T-helper 1 cell treated with Interleukin-12 subunit alpha and Interleukin-12 subunit beta and Interleukin-4 antibody, amounts not matched to agents 30 μg/mL and 1 μg/mL, for 36 hours (primary cell): ENCODE data around the gene UXS1.

Experiments
- H3K27ac Mint-ChIP-seq: one replicate; pipeline ENCODE4 v1.8.0; 2021; ENCODE audit warnings: mild to moderate bottlenecking, mixed read lengths
- H3K27me3 Mint-ChIP-seq: one replicate; pipeline ENCODE4 v1.8.0; 2021; ENCODE audit warnings: low read depth, mixed read lengths
- H3K36me3 Mint-ChIP-seq: one replicate; pipeline ENCODE4 v1.8.0; 2021; ENCODE audit warnings: low read depth, mixed read lengths
- H3K4me1 Mint-ChIP-seq: one replicate; pipeline ENCODE4 v1.8.0; 2021; ENCODE audit warnings: low read depth, mixed read lengths
- H3K4me3 Mint-ChIP-seq: one replicate; pipeline ENCODE4 v1.8.0; 2021; ENCODE audit warnings: mild to moderate bottlenecking, moderate library complexity, mixed read lengths
- H3K9me3 Mint-ChIP-seq: one replicate; pipeline ENCODE4 v1.8.0; 2021; ENCODE audit warnings: mixed read lengths

UXS1 gene

DNA sequence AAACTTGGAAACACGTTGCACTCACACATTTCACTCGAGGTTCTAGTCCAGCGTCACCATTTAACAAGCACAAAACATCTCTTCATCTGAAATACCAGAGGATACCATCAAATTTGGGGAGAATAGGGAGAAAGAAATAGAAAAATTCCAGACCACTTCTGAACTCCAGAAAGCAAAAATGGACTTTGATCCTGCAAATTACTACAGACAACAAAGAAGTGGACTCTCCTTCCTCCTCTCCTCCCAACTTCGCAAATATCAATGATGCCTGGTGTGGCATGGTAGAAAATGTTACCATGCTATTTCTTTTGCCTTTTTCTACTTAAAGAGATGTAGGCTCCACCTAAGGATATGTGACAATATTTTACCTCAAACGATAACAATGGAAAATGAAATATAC is 13.5 kb downstream of the UXS1 start:
- H3K4me3 Mint-ChIP-seq = no peak overlapping the region
- H3K36me3 Mint-ChIP-seq = peaks cover 16% of the 10 kb centered on the region
- no peaks in the 10 kb centered on the region for H3K27me3 Mint-ChIP-seq
- H3K4me1 Mint-ChIP-seq = peaks cover 27% of the 10 kb centered on the region
- H3K9me3 Mint-ChIP-seq = no peaks in the 10 kb centered on the region
- no peak overlapping the region for H3K27ac Mint-ChIP-seq

DNA sequence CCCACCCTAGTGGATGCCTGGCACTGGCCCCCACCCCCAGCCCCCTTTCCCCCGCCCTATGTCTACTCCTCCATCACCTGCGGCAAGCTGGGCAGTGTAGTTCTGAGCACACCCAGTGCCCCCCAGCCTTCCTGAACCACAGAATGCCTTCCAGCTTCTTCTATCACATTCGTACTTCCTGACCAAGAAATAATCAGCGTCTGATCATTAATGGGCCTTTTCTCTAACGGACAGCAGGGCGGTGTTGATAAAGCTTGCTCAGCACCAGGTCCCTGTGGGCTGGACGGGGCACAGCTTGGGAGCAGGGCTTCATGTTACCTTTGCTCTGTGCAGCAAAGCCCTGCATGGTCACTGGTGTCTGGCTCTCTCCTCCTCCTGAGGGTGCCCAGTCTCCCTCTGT is 15.4 kb downstream of the UXS1 start:
- Mint-ChIP-seq H3K4me3 (no peak overlapping the region), H3K36me3 (peaks cover 5% of the 10 kb centered on the region), H3K4me1 (peaks cover 17% of the 10 kb centered on the region), H3K9me3 (no peaks in the 10 kb centered on the region), H3K27ac (no peak overlapping the region), H3K27me3 (no peaks in the 10 kb centered on the region)

DNA sequence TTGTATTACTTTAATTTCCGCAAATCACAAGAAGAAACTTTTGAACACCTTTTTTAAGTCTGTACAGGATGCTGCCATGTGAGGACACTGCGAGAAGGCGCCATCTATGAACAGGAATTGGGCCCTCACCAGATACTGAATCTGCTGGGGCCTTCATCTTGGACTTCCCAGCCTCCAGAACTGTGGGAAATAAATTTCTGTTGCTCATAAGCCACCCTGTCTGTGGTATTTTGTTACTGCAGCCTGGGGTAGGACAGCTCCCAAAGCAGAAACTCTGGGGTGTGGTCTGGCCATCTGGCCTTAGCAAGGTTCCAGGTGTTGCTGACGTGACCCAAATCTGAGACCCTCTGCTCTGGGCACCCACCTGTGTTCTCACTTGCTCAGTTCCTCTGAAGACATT is 16.5 kb downstream of the UXS1 start:
- H3K27me3 Mint-ChIP-seq = no peaks in the 10 kb centered on the region
- H3K36me3 Mint-ChIP-seq = peaks cover 5% of the 10 kb centered on the region
- peaks cover 12% of the 10 kb centered on the region for H3K4me1 Mint-ChIP-seq
- H3K9me3 Mint-ChIP-seq = no peaks in the 10 kb centered on the region
- H3K27ac Mint-ChIP-seq = no peak overlapping the region
- no peak overlapping the region for H3K4me3 Mint-ChIP-seq

DNA sequence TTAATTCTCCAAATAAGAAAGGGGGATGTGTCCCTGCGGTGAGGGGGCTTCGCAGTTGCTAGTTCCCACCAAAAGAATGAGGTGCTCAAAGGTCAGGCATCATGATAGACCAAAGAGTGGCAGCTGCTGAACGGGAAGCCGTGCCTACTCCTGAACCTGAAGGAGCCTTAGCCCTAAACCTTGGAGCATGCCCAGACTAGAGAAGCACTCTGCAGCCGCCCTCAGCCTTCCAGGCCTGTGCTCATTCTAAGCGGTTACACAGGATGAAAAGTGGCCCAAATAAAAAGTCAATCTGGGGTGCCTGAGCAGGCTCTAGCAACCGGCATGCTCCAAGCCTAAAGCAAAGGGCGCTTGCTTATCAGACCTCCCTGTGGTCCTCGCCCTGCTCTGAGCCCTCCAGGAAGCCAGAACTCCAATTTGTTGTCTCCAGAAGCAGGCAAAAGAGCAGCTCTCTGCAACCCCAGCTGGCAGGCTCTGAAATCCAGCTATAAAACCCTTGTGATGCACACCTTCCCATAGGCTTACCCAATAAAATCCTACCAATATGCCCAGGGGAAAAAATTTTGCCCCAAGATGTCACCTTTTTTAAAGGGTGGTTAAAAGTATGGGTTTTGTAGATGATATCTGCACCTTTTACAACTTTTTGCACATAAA is 17.5 kb downstream of the UXS1 start:
- H3K9me3 Mint-ChIP-seq = no peaks in the 10 kb centered on the region
- H3K4me1 Mint-ChIP-seq = peaks cover 10% of the 10 kb centered on the region
- no peak overlapping the region for H3K27ac Mint-ChIP-seq

DNA sequence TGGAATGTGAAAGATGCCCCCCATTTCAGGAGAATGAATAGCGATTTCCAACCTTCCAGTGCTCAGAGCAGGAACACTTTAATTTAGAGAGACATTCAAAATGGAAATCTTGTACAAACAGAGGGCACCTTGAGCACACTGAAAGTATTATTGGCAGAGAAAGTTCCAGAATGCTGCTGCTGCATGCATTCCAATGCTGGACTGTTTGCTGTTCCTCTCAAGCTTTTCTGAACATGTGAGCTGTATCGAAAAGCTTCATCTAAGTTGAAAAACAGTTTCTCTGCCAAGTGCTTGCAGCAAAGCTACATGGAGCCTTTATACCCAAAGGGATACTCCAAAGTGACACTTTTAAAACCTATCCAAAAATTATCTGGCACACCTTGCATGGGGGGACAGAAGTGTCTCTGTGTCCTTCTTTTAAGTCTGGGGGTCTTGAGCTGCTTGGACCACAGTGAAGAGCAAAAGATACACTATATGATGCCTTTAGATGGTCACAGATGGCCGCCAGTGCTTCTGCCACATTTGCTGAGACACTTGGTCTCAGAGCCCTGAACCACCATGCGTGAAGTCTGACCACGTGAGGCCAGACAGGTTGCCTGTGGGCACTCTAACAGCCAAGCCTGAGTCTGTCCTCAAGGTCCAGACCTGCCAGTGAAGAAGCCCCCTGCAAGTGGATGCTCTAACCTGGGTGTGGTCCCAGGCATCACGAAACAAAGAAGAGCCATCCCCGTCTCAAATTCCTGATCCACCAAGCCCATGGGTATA is 18.8 kb downstream of the UXS1 start:
- H3K27me3 Mint-ChIP-seq = no peaks in the 10 kb centered on the region
- peaks cover 5% of the 10 kb centered on the region for H3K36me3 Mint-ChIP-seq
- peaks cover 9% of the 10 kb centered on the region for H3K4me1 Mint-ChIP-seq
- H3K27ac Mint-ChIP-seq = peak overlapping the region; percentile 6
- H3K9me3 Mint-ChIP-seq = no peaks in the 10 kb centered on the region
- H3K4me3 Mint-ChIP-seq = no peak overlapping the region

More for the DNA sequence above, 17.5 kb downstream of the UXS1 start:
- Mint-ChIP-seq H3K4me3 (no peak overlapping the region), H3K27me3 (no peaks in the 10 kb centered on the region), H3K36me3 (peaks cover 5% of the 10 kb centered on the region)

DNA sequence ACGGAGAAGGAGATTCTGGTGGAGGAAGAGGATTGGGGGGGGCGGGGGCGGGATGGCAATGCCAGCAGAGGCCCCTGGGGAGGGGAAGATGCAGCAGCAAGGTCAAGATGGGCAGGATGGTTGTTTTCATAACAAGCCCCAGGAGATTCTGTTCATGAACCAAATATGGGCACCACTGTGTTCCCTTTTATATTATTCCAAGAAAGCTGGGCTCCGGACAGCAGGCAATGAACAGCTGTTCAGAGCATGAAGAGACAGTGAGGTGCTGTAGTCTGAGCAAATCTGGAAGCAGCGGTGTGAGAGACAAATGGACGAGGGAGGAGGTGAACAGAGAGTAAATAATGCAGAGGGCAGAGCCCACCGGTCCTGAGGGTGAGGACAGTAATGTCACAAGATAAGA is 20.0 kb downstream of the UXS1 start:
- Mint-ChIP-seq H3K36me3 (peaks cover 6% of the 10 kb centered on the region), H3K27me3 (no peaks in the 10 kb centered on the region)

DNA sequence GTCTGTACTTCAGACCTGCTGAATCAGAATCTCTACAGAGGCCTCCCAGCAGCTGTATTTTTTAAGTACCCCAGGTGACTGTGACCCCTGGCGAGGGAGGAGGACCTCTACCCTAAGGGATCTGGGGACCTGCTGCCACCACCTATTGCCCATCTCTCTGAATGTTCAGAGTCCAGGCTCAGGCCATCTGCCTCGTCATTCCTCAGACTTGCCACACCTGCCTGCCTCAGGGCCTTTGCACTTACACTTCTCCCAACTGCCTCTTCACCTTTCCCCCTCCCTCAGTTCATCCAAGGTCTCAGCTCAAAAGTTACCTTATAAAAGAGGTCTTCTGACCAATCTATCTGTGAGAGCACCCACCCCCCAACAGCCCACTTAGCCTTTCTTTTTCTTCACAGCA is 21.5 kb downstream of the UXS1 start:
- Mint-ChIP-seq H3K27me3 (no peaks in the 10 kb centered on the region), H3K9me3 (no peaks in the 10 kb centered on the region), H3K4me3 (no peak overlapping the region), H3K4me1 (peaks cover 9% of the 10 kb centered on the region), H3K36me3 (peaks cover 3% of the 10 kb centered on the region), H3K27ac (no peak overlapping the region)

More for the DNA sequence above, 20.0 kb downstream of the UXS1 start:
- H3K4me1 Mint-ChIP-seq = peaks cover 9% of the 10 kb centered on the region
- H3K4me3 Mint-ChIP-seq = no peak overlapping the region
- H3K9me3 Mint-ChIP-seq = no peaks in the 10 kb centered on the region
- no peak overlapping the region for H3K27ac Mint-ChIP-seq

DNA sequence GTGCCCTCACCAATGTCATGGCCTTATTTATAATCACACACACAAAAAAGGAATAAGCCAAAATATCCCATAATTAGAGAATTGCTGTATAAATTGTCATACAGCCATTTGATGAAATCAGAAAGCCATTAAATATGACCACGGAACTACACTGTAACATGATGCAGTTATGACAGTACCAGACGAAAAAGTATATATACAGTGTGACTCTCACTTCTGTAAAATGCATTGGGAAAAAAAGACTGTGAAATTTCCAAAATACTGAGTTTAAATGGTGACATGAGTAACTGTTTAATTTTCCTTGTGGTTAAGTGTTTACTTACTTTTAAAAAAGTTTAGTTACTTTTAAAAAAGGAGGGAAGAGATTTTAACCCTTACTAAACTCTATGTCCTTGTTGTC is 25.4 kb downstream of the UXS1 start:
- H3K9me3 Mint-ChIP-seq = no peaks in the 10 kb centered on the region
- no peak overlapping the region for H3K4me3 Mint-ChIP-seq
- H3K4me1 Mint-ChIP-seq = peaks cover 20% of the 10 kb centered on the region
- H3K27ac Mint-ChIP-seq = no peak overlapping the region
- peaks cover 18% of the 10 kb centered on the region for H3K36me3 Mint-ChIP-seq
- no peaks in the 10 kb centered on the region for H3K27me3 Mint-ChIP-seq

DNA sequence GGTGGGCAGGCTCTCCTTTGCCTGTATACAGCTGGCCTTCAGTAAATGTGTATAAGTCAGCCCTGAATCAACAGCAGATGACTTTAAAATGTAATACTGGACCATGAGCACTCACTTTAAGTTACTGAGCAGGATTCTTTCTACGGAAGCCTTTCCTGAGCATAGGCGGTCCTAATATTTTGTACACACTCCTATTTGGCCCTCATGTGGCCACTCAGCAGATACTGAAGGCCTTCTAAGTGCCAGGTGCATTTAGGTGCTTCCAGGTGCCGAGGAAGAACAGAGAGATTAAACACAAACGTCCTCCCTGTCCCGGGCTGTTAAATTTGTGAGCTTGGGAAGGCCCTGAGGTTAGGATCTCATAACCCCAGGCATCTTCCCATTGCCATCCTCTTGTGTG is 27.0 kb downstream of the UXS1 start:
- Mint-ChIP-seq H3K4me3 (no peak overlapping the region), H3K27me3 (no peaks in the 10 kb centered on the region), H3K36me3 (peaks cover 25% of the 10 kb centered on the region), H3K9me3 (no peaks in the 10 kb centered on the region), H3K27ac (no peak overlapping the region), H3K4me1 (peaks cover 23% of the 10 kb centered on the region)

DNA sequence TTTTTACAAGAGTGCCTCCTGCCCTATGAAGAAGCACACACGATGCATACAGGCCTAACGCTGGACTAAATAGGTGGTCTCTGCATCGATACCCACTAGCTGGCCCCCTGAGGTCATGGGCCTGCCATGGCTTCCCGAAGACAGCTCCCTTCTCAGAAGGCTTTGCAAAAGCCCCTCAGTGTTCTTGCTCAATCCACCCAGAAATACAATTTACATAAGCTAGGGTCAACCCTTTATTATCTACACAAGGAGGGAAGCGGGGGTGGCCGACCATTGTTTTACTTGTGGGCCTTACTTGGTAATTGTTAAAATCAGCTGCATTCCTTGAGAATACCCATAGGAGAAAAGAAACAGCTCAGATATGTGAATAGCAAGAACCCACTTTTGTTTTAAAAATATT is 28.5 kb downstream of the UXS1 start:
- peaks cover 37% of the 10 kb centered on the region for H3K4me1 Mint-ChIP-seq
- no peaks in the 10 kb centered on the region for H3K9me3 Mint-ChIP-seq
- peaks cover 28% of the 10 kb centered on the region for H3K36me3 Mint-ChIP-seq
- H3K27me3 Mint-ChIP-seq = no peaks in the 10 kb centered on the region
- H3K4me3 Mint-ChIP-seq = no peak overlapping the region
- no peak overlapping the region for H3K27ac Mint-ChIP-seq

DNA sequence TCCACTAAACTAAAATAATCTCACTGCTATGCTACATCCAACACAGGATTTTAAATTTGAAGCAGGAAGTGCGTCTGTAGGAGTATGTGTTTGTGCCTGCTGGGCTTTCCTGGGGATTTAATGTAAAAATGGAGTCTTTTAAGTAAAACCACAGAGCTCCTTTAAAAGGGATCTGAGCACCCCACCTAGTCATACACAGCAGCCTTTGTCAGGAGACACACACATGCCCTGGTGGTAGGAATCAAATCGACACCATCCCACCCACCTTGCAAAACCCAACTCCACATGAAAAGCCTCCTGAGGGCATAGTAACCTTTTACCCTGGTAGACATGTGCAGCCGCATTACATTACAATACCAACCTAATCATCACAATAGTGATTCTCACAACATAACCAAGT is 29.1 kb downstream of the UXS1 start:
- H3K9me3 Mint-ChIP-seq = no peaks in the 10 kb centered on the region
- H3K4me1 Mint-ChIP-seq = peaks cover 42% of the 10 kb centered on the region
- H3K27ac Mint-ChIP-seq = peak overlapping the region; percentile 31
- peaks cover 31% of the 10 kb centered on the region for H3K36me3 Mint-ChIP-seq
- H3K27me3 Mint-ChIP-seq = no peaks in the 10 kb centered on the region
- H3K4me3 Mint-ChIP-seq = no peak overlapping the region

DNA sequence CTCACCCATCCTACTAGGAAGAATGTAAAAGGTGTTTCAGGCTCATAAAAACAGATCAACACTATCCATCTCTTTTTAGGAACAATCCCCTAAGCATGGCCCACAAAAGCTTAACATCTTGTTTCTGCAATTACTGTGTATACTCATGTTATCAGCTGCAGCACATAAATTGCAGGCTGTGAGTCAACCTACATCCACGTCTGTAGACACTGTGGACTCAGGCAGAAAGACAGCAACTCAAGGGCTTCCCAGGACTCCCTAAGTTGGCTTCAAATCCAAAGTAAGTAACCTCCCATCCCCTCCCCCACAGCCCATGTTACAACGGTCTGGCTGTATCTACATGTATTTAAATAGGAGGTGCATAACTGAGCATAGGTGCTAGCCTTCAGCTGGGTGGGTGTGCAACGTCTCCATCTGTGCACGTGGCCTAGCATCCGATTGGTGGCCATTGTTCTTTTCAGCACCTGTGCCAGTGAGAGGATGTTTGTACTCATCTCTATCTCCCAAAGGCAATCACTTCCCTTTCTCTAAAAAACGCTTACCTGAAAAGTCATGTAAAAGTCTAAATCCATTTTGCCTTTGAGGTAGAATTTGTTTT is 30.1 kb downstream of the UXS1 start:
- Mint-ChIP-seq H3K9me3 (no peaks in the 10 kb centered on the region), H3K27me3 (no peaks in the 10 kb centered on the region), H3K4me3 (no peak overlapping the region), H3K36me3 (peaks cover 31% of the 10 kb centered on the region), H3K27ac (peak overlapping the region; percentile 67), H3K4me1 (peaks cover 48% of the 10 kb centered on the region)

DNA sequence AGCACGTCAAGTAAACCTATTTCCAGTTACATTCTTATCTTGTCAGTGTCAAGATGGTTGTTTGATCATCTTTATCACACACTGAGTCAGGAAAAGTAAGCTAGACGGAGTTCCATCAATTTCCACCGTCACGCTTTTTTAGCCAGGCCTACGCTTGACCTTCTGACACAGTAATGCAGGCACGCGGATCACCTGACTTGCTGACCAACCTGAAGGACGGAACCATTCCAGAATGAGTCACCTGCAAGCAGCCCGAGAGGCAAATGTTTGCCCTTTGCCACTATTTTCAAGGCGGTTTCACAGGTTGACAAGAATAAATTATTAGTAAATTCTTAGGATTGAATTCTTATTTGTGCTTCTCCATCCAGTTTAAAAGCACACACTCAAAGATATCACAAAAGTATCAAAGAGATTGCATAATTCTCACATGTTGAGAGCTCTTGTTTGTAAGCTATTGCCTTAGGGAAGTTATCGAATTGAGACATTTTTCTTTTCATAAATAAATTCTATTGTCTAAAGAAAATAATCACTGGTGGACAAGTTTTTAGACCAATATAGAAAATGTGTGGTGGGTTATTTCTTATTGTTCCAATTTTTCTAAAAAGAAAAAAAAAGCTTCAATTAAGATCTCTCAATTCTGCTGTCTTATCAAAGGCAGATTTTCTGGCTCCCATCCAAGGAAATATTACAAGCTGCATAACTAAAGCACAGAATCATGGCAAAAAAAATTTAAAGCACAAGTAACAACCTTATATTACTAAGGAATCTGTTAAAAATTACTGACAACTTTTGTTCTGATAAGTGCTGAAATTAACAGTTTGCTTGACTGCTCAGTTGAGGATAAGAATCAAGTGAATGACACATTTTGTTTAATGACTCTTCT is 31.9 kb downstream of the UXS1 start:
- H3K9me3 Mint-ChIP-seq = no peaks in the 10 kb centered on the region
- peaks cover 43% of the 10 kb centered on the region for H3K36me3 Mint-ChIP-seq
- H3K4me3 Mint-ChIP-seq = no peak overlapping the region
- H3K27ac Mint-ChIP-seq = peak overlapping the region; percentile 97
- H3K4me1 Mint-ChIP-seq = peaks cover 64% of the 10 kb centered on the region
- no peaks in the 10 kb centered on the region for H3K27me3 Mint-ChIP-seq

DNA sequence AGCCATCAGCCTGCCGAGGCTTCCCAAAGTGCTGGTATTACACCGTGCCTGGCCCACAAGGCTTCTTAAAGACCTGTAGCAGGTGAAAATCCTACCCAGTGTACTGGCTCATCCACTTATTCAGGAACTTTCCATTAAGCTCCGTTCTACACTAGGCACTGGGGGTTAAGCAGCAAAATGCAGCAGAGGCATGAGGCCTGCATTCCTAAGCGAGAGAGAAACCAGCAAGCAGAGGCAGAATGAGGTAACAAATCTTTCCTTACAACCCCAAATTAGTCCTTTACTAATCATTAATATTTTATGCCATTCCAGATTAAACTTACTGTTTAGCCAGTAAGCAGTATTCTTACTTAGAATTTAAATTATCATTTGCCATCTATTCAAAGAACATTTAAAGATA is 32.8 kb downstream of the UXS1 start:
- H3K27ac Mint-ChIP-seq = peak overlapping the region; percentile 97
- H3K27me3 Mint-ChIP-seq = no peaks in the 10 kb centered on the region
- peaks cover 62% of the 10 kb centered on the region for H3K4me1 Mint-ChIP-seq
- H3K4me3 Mint-ChIP-seq = peak overlapping the region; percentile 97
- H3K9me3 Mint-ChIP-seq = no peaks in the 10 kb centered on the region
- H3K36me3 Mint-ChIP-seq = peaks cover 43% of the 10 kb centered on the region
